Astrocyte of the hippocampus (primary cell): ENCODE results near the gene ACBD6.
A peak's percentile ranks its signal among the peaks of the same experiment; 100 is the strongest.

Source experiments
- DNase-seq: peaks from one replicate; pipeline ENCODE4 v3.0.0; 2011; ENCODE audit warnings: low read depth, low spot score

ACBD6 gene

GRCh38 chr1:180525715-180526039 is 23.3 kb upstream of the ACBD6 start:
- DNase-seq = no peak

GRCh38 chr1:180524915-180525714 is 22.7 kb upstream of the ACBD6 start:
- no peak for DNase-seq

GRCh38 chr1:180524160-180524914 is 22.0 kb upstream of the ACBD6 start:
- no peak for DNase-seq

DNA sequence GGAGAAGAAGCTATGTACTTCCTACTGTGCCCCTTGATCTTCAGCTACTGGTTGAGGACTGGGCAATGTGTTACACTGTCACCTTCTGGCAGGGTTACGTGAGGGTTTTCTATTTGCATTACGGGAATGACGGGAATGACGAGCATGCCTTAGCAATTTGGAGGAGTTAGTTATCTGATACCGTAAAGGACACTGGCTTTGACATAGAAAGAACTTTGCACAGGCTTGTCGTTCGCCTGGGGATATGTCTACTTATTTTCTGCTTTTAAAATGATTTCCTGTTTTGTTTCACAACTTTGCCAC is 19.8 kb upstream of the ACBD6 start:
- DNase-seq = peak; percentile 24

- DNase-seq = peak; percentile 32
These were observed 19.3 kb upstream of the ACBD6 start for GRCh38 chr1:180521474-180522212.

- no peak for DNase-seq
These were observed 17.5 kb upstream of the ACBD6 start for GRCh38 chr1:180519846-180520245.

DNA sequence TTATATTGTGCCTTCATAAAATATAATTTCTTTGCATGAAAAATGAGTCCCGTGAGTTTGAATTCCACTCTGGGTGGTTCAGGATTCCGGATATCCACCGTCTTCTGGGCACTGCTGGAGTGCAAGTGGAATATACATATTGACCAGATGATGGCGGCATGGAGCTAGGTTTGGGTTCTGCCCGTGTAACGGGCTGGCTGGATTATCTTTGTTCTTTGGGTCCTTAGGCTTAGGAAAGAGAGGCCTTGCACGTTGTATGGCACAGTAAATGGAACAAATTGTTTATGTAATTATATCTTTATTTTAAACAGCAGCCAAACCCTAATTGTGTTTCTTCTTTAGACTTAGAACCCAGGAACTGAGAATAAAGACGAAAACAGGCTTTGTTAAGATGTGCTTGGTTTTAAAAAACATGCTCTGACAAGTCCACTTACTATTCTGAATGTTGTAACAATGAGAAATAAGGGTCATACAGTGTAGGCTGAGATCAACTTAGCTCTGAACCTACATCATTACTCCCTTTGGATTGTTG is 13.5 kb upstream of the ACBD6 start:
- DNase-seq = peak; percentile 92

GRCh38 chr1:180515364-180515763 is 13.0 kb upstream of the ACBD6 start:
- DNase-seq = no peak

DNA sequence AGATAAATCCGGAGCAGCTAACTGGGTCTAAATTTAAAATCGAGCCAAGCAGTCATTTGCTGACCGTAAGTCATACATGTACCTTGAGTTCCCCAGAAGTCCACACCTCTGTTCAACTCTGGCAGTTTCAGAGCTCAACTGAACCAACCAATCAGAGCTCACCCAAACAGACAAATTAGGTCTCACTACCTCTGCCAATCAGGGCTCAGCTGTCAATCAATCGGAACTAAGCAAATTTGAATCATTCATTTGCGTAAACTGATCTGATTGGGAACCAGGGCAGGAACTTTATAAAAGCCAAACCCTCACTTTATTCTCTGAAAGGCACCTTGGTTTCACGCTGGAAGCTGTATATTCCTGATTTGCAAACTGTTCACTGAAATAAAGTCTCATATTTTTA is 11.2 kb upstream of the ACBD6 start:
- no peak for DNase-seq

- DNase-seq = no peak
These were observed 8.5 kb upstream of the ACBD6 start for GRCh38 chr1:180510882-180511281.

GRCh38 chr1:180508725-180509097 is 6.3 kb upstream of the ACBD6 start:
- DNase-seq = no peak

DNA sequence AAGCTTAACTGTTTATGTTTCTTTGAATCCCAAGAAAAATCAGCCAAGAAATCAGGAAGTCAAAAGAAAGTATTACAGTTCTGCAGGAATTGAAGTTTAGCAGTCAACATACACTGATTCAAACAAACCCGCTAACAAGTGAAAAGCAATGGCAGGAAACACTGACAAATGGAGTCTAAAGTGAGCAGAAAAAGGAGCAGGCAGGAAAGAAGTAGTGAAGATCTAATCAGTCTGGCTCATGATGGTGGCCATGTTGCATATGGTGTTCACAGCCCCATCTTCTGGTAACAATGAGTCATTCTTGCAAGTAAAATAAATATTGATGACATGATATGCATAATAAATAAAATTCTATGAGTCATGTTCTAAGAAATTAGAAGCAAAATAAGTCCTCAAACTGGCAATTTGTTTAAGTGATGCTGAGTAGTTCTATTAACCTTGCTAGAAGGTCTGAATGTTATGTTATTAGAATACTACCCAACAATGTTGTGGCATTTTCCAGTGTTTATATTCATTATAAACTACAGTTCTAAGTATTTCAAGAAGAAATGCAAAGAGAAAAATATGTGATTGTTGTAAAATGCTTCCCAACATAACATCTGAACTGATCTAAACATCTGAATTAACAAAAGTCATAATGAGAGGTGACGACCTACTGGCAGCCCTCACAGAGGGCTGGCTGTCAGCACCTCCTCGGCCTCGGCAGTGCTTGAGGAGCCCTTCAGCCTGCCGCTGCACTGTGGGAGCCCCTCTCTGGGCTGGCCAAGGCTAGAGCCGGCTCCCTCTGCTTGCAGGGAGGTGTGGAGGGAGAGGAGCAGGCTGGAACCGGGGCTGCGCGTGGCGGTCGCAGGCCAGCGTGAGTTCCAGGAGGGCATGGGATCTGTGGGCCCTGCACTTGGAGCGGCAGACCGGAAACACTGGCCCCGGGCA is 5.7 kb upstream of the ACBD6 start:
- DNase-seq = peak; percentile 17

DNA sequence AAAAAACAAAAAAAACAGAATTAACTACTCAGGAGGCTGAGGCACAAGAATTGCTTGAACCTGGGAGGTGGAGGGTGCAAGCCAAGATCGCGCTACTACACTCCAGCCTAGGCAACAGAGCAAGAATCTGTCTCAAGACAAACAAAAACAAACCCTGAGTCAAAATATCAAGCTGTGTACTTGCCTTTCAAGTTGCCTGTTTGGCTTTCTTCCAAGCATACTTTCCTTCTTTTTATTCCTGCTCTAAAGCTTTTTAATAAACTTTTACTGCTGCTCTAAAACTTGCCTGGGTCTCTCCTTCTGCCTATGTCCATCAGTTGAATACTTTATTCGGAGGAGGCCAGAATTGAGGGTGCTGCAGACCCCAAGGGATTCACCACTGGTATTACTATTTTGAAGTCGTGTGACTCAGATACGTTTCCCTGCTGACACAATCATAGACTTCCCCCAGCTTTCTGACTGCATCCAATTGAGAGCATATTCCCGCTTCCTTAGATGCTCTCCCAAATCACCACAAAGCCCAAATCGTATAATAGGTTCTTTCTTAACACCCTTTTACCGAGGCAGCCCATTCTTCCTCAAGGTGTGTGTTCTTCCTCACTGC is 3.5 kb upstream of the ACBD6 start:
- peak; percentile 38 for DNase-seq

DNA sequence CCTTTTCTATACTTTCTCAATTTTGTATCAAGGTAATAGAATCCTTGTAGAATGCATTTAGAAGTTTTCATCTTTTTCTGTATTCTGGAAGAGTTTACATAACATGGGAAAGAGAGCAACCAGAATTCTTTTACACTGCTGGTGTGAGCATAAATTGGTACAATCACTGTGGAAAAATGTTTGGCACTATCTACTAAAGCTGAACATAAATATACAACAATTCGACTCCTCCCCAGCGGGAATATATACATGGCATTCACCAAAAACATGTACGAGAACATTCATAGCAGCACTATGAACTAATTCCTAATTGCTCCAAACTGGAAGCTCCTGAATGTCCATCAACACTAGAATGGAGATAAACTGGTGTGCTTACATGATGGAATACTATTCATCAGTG is 1.8 kb upstream of the ACBD6 start:
- no peak for DNase-seq

- DNase-seq = no peak
These were observed 994 bp upstream of the ACBD6 start for GRCh38 chr1:180503280-180503862.

- DNase-seq = no peak
These were observed 464 bp downstream of the ACBD6 start for GRCh38 chr1:180501865-180502360.

DNA sequence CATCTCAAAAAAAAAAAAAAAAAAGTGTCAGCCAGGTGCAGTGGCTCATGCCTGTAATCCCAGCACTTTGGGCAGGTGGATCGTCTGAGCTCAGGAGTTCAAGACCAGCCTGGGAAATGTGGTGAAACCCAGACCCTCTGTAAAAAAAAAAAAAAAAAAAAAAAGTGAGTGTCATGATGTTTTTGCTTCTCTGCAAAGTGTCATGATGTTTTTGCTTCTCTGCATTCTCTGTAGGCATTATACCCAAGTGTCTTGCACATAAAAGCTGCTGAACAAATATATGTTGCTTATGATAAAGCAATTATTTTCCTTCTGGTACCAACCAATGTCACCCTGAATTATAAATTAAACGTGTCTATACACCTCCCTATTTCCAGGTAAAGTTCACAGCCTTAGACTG is 1.7 kb downstream of the ACBD6 start:
- no peak for DNase-seq

DNA sequence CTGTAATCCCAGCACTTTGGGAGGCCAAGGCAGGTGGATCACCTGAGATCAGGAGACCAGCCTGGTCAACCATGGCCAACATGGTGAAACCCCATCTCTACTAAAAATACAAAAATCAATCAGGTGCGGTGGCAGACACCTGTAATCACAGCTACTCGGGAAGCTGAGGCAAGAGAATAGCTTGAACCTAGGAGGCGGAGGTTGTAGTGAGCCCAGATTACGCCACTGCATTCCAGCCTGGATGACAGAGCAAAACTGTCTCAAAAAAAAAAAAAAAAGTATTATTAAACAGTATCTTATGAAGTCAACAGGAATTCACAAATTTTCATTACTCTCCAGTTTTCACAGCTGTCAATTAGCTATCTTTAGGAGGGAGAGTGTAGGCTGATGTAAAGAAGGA is 3.8 kb downstream of the ACBD6 start:
- DNase-seq = no peak

- no peak for DNase-seq
These were observed 4.6 kb downstream of the ACBD6 start for GRCh38 chr1:180497826-180498225.

- no peak for DNase-seq
These were observed 8.0 kb downstream of the ACBD6 start for GRCh38 chr1:180494370-180494769.
